GM18499 (cell line): ENCODE results near the gene ASTN1.

Source experiments
- ATAC-seq: cut with Tn5 transposase; IDR thresholded peaks from one replicate; pipeline ENCODE4 v1.9.1; 2021; ENCODE audit warnings: moderate number of reproducible peaks; ENCODE audit not compliant: insufficient read depth, unreplicated experiment

The ASTN1 gene

GRCh38 chr1:176885751-176886150, 278.8 kb downstream of the ASTN1 start:
- ATAC-seq: no peak

GRCh38 chr1:176885341-176885740, 279.2 kb downstream of the ASTN1 start:
- no peak for ATAC-seq

GRCh38 chr1:176884911-176885310, 279.6 kb downstream of the ASTN1 start:
- ATAC-seq: no peak

GRCh38 chr1:176884286-176884685, 280.2 kb downstream of the ASTN1 start:
- no peak for ATAC-seq

GRCh38 chr1:176880955-176881595, 283.4 kb downstream of the ASTN1 start:
- no peak for ATAC-seq

- ATAC-seq: no peak
Measured at GRCh38 chr1:176879784-176880620, 284.5 kb downstream of the ASTN1 start.

GRCh38 chr1:176878750-176879536, 285.6 kb downstream of the ASTN1 start:
- no peak for ATAC-seq

- ATAC-seq: no peak
Measured at GRCh38 chr1:176877557-176877956, 287.0 kb downstream of the ASTN1 start.

- no peak for ATAC-seq
Measured at GRCh38 chr1:176876966-176877515, 287.5 kb downstream of the ASTN1 start.

GRCh38 chr1:176869577-176869976, 294.9 kb downstream of the ASTN1 start:
- ATAC-seq: no peak

- no peak for ATAC-seq
Measured at GRCh38 chr1:176866011-176866714, 298.3 kb downstream of the ASTN1 start.

GRCh38 chr1:176864211-176864610, 300.3 kb downstream of the ASTN1 start:
- ATAC-seq: no peak

GRCh38 chr1:176863613-176864012, 300.9 kb downstream of the ASTN1 start:
- no peak for ATAC-seq

- ATAC-seq: no peak
Measured at GRCh38 chr1:176858433-176858916, 306.0 kb downstream of the ASTN1 start.

- no peak for ATAC-seq
Measured at GRCh38 chr1:176857632-176858031, 306.9 kb downstream of the ASTN1 start.

- no peak for ATAC-seq
Measured at GRCh38 chr1:176854758-176855745, 309.5 kb downstream of the ASTN1 start.

GRCh38 chr1:176854121-176854520, 310.4 kb downstream of the ASTN1 start:
- no peak for ATAC-seq

- no peak for ATAC-seq
Measured at GRCh38 chr1:176853503-176853902, 311.0 kb downstream of the ASTN1 start.

GRCh38 chr1:176852124-176852523, 312.4 kb downstream of the ASTN1 start:
- no peak for ATAC-seq
